DND-41 (cell line): ENCODE data around the gene TAX1BP3.

Source experiments
- ATAC-seq: fragments of 200-7000 bp; cut with Tn5 transposase; 3 replicates; pipeline ENCODE4 v1.9.1; 2021; ENCODE audit warnings: low read depth; ENCODE audit not compliant: insufficient read depth
- DNase-seq: peaks from one replicate; pipeline ENCODE4 v3.0.0-alpha.2; 2020
- H2AFZ ChIP-seq: 2 replicates; pipeline ENCODE4 v1.6.0; 2012; ENCODE audit warnings: low read depth, low read length
- H3K27ac ChIP-seq: 2 replicates; pipeline ENCODE4 v1.5.1; 2012; ENCODE audit warnings: low read length, inconsistent platforms
- H3K27me3 ChIP-seq: fragments of 200-600 bp; sonication (generic); 2 replicates; pipeline ENCODE4 v1.6.0; 2012; ENCODE audit warnings: low read length, mild to moderate bottlenecking, inconsistent platforms; ENCODE audit not compliant: insufficient read depth, poor library complexity
- H3K36me3 ChIP-seq: 2 replicates; pipeline ENCODE4 v1.5.1; 2012; ENCODE audit warnings: low read length, inconsistent platforms; ENCODE audit not compliant: insufficient read depth
- H3K4me1 ChIP-seq: 2 replicates; pipeline ENCODE4 v1.5.1; 2012; ENCODE audit warnings: mild to moderate bottlenecking, low read length; ENCODE audit not compliant: insufficient read depth
- H3K4me2 ChIP-seq: 2 replicates; pipeline ENCODE4 v1.6.0; 2012; ENCODE audit warnings: mild to moderate bottlenecking, moderate library complexity, low read length, inconsistent platforms; ENCODE audit not compliant: insufficient read depth
- H3K4me3 ChIP-seq, 2 experiments: fragments of 200-600 bp in 1 of 2; shearing (Covaris generic) in 1 of 2; 2 replicates each; pipeline ENCODE4 v1.5.1; 2012 to 2016; ENCODE audit warnings: inconsistent platforms in 2 of 2, low read length in 2 of 2, mild to moderate bottlenecking in 2 of 2, low read depth in 1 of 2, moderate library complexity in 1 of 2
- H3K79me2 ChIP-seq: 2 replicates; pipeline ENCODE4 v1.6.0; 2012; ENCODE audit warnings: low read length, inconsistent platforms; ENCODE audit not compliant: insufficient read depth
- H3K9ac ChIP-seq: 2 replicates; pipeline ENCODE4 v1.6.0; 2012; ENCODE audit warnings: low read depth, mild to moderate bottlenecking, inconsistent platforms, low read length, moderate library complexity
- H3K9me3 ChIP-seq: 2 replicates; pipeline ENCODE4 v1.5.1; 2012; ENCODE audit warnings: low read length, moderate library complexity, mild to moderate bottlenecking, inconsistent platforms; ENCODE audit not compliant: insufficient read depth, severe bottlenecking
- H4K20me1 ChIP-seq: 2 replicates; pipeline ENCODE4 v1.6.0; 2012; ENCODE audit warnings: low read length; ENCODE audit not compliant: insufficient read depth
- EZH2 ChIP-seq: IDR thresholded peaks from 3 replicates; pipeline ENCODE4 v1.6.1; 2012; ENCODE audit warnings: borderline replicate concordance, low read depth, mild to moderate bottlenecking, moderate library complexity, low read length, inconsistent platforms; ENCODE audit not compliant: severe bottlenecking
- TF ChIP-seq, protein P1 (sequence below): IDR thresholded peaks from 2 replicates; pipeline ENCODE4 v1.5.1; 2012; ENCODE audit warnings: borderline replicate concordance, low read length, moderate library complexity, mild to moderate bottlenecking; ENCODE audit not compliant: poor library complexity, severe bottlenecking; ENCODE audit errors: extremely low read depth

TAX1BP3 gene

GRCh38 chr17:3682033-3682432 lies 13.7 kb upstream of the TAX1BP3 start:
- no peak for ATAC-seq
- no peak overlapping the region for H2AFZ ChIP-seq
- no peaks in the 10 kb centered on the region for H3K27me3 ChIP-seq
- H3K27ac ChIP-seq = no peak overlapping the region
- no peaks in the 10 kb centered on the region for H3K36me3 ChIP-seq
- no peak overlapping the region for H3K9ac ChIP-seq
- DNase-seq = no peak
- TF ChIP-seq, protein P1, sequence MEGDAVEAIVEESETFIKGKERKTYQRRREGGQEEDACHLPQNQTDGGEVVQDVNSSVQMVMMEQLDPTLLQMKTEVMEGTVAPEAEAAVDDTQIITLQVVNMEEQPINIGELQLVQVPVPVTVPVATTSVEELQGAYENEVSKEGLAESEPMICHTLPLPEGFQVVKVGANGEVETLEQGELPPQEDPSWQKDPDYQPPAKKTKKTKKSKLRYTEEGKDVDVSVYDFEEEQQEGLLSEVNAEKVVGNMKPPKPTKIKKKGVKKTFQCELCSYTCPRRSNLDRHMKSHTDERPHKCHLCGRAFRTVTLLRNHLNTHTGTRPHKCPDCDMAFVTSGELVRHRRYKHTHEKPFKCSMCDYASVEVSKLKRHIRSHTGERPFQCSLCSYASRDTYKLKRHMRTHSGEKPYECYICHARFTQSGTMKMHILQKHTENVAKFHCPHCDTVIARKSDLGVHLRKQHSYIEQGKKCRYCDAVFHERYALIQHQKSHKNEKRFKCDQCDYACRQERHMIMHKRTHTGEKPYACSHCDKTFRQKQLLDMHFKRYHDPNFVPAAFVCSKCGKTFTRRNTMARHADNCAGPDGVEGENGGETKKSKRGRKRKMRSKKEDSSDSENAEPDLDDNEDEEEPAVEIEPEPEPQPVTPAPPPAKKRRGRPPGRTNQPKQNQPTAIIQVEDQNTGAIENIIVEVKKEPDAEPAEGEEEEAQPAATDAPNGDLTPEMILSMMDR = no peak
- TF ChIP-seq EZH2 = no peak
- no peaks in the 10 kb centered on the region for H3K4me1 ChIP-seq
- H3K4me3 ChIP-seq = no peak overlapping the region
- H3K4me2 ChIP-seq = no peak overlapping the region
- H3K79me2 ChIP-seq = no peaks in the 10 kb centered on the region
- no peaks in the 10 kb centered on the region; the same call in 1 of the 2 replicates for H4K20me1 ChIP-seq
- no peaks in the 10 kb centered on the region for H3K9me3 ChIP-seq

DNA sequence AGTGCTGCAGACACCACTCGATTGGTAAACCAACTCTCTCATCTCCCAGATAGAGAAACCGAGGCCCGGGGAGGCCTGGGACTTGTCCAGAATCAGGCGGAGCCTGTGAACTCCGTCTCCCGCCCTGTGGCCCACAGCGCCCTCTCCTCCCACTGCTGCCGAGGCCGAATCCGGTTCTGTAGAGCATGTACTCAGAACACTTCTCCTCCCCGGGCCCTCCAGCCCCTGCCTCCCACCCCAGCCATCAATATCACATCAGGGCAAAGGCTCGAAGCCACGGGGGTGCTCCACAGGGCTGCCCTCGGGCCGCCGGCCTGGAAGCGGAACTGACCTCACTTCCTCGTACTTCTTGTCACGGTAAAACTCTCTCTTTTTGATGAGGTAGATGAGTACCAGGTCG lies 13.2 kb upstream of the TAX1BP3 start:
- H3K79me2 ChIP-seq = no peaks in the 10 kb centered on the region
- no peak overlapping the region for H3K27ac ChIP-seq
- no peaks in the 10 kb centered on the region; the same call in 1 of the 2 replicates for H4K20me1 ChIP-seq
- H3K9ac ChIP-seq = no peak overlapping the region
- no peak for TF ChIP-seq EZH2
- TF ChIP-seq, protein P1 = no peak
- no peak overlapping the region for H2AFZ ChIP-seq
- H3K9me3 ChIP-seq = no peaks in the 10 kb centered on the region
- H3K4me2 ChIP-seq = no peak overlapping the region
- DNase-seq (no peak), ATAC-seq (no peak)
- H3K36me3 ChIP-seq = no peaks in the 10 kb centered on the region
- no peak overlapping the region for H3K4me3 ChIP-seq
- H3K4me1 ChIP-seq = no peaks in the 10 kb centered on the region
- no peaks in the 10 kb centered on the region for H3K27me3 ChIP-seq

- H2AFZ ChIP-seq = no peak overlapping the region
- H3K36me3 ChIP-seq = no peaks in the 10 kb centered on the region
- H3K27me3 ChIP-seq = no peaks in the 10 kb centered on the region
- no peaks in the 10 kb centered on the region for H3K79me2 ChIP-seq
- no peak for ATAC-seq
- H3K4me2 ChIP-seq = no peak overlapping the region
- no peak overlapping the region for H3K4me3 ChIP-seq
- no peak for DNase-seq
- H3K9me3 ChIP-seq = no peaks in the 10 kb centered on the region
- H3K27ac ChIP-seq = no peak overlapping the region
- no peak for TF ChIP-seq EZH2
- TF ChIP-seq, protein P1 = no peak
- no peaks in the 10 kb centered on the region; the same call in 1 of the 2 replicates for H4K20me1 ChIP-seq
- no peaks in the 10 kb centered on the region for H3K4me1 ChIP-seq
- H3K9ac ChIP-seq = no peak overlapping the region
These were observed 12.7 kb upstream of the TAX1BP3 start for GRCh38 chr17:3681057-3681456.
